B cell (primary cell): ENCODE data around the gene GPC3. TPM values are rescaled to one million over a fixed set of nuclear protein-coding genes. Genes with fewer than 3 reads are reported as not detected.
A peak's percentile ranks its signal among the peaks of the same experiment; 100 is the strongest.

Experiments used
- ATAC-seq: fragments of 200-7000 bp; cut with Tn5 transposase; one replicate; pipeline ENCODE4 v1.10.0; 2021; ENCODE audit warnings: low read depth, mild to moderate bottlenecking, moderate number of reproducible peaks, moderate library complexity
- CTCF ChIA-PET: fragments of 350-600 bp; sonication (Branson Sonifier 250); formaldehyde crosslinking; loops from one replicate; lab custom pipeline; 2021; ENCODE audit warnings: antibody characterized with exemption, inconsistent platforms; lab: Charles Lee
- POLR2A ChIA-PET: fragments of 350-600 bp; sonication (Branson Sonifier 250); formaldehyde crosslinking; loops from one replicate; lab custom pipeline; 2021; ENCODE audit warnings: antibody characterized with exemption; lab: Charles Lee
- DNase-seq: peaks from one replicate; pipeline ENCODE4 v3.0.0; 2013
- H2AFZ ChIP-seq: 2 replicates; pipeline ENCODE4 v1.6.1; 2012; ENCODE audit warnings: mild to moderate bottlenecking, low read depth, low read length; ENCODE audit not compliant: insufficient read depth, poor library complexity, severe bottlenecking
- H3K27ac ChIP-seq, 2 donors: 1 replicate in 1 of 2; 2 replicates in 1 of 2; pipeline ENCODE4 v1.5.1; 2012 to 2013; ENCODE audit warnings: low read length in 2 of 2, mild to moderate bottlenecking in 2 of 2, moderate library complexity in 1 of 2
- H3K27me3 ChIP-seq, 4 experiments: fragments of 200-600 bp in 1 of 4; sonication (generic) in 1 of 4; replicated peaks in 1 of 4; 1 replicate in 2 of 4; 2 replicates in 2 of 4; pipeline versions ENCODE4 v1.6.1 to v1.7.0; 2013 to 2016; ENCODE audit warnings: low read length in 3 of 4, mild to moderate bottlenecking in 2 of 4, mixed read lengths in 1 of 4, moderate library complexity in 1 of 4; ENCODE audit not compliant: insufficient read depth in 4 of 4, control insufficient read depth in 3 of 4; ENCODE audit errors: control extremely low read depth in 1 of 4
- H3K36me3 ChIP-seq, 2 experiments: replicated peaks in 1 of 2; 1 replicate in 1 of 2; 2 replicates in 1 of 2; pipeline versions ENCODE4 v1.6.1 to v1.7.1; 2013; ENCODE audit warnings: low read length in 1 of 2; ENCODE audit not compliant: insufficient read depth in 2 of 2, control insufficient read depth in 1 of 2; ENCODE audit errors: control extremely low read depth in 1 of 2, extremely low read depth in 1 of 2
- H3K4me1 ChIP-seq, 2 donors: fragments of 200-600 bp in 1 of 2; sonication (generic) in 1 of 2; 1 replicate in 1 of 2; 2 replicates in 1 of 2; pipeline versions ENCODE4 v1.5.1 to v1.6.1; 2013 to 2017; ENCODE audit warnings: low read length in 2 of 2; ENCODE audit not compliant: control insufficient read depth in 2 of 2, insufficient read depth in 2 of 2
- H3K4me2 ChIP-seq: replicated peaks from 2 replicates; pipeline ENCODE3; 2012; ENCODE audit warnings: mild to moderate bottlenecking, low read depth, low read length; ENCODE audit not compliant: poor library complexity, severe bottlenecking
- H3K4me3 ChIP-seq, 5 experiments: fragments of 200-600 bp in 1 of 5; sonication (generic) in 1 of 5; 1 replicate in 3 of 5; 2 replicates in 2 of 5; pipeline versions ENCODE4 v1.5.1 to v1.7.0; 2011 to 2016; ENCODE audit warnings: low read length in 4 of 5, mild to moderate bottlenecking in 4 of 5, low read depth in 2 of 5, control low read depth in 1 of 5, moderate library complexity in 1 of 5; ENCODE audit not compliant: insufficient read depth in 1 of 5; ENCODE audit errors: control extremely low read depth in 1 of 5, extremely low read depth in 1 of 5
- H3K79me2 ChIP-seq: fragments of 200-600 bp; sonication (generic); one replicate; pipeline ENCODE4 v1.6.0; 2016; ENCODE audit warnings: low read length; ENCODE audit not compliant: control insufficient read depth, insufficient read depth
- H3K9ac ChIP-seq: fragments of 200-600 bp; sonication (generic); 2 replicates; pipeline ENCODE4 v1.6.1; 2017; ENCODE audit warnings: mild to moderate bottlenecking, low read length, moderate library complexity
- H3K9me3 ChIP-seq, 3 donors: one replicate each; pipeline versions ENCODE4 v1.6.1 to v1.7.1; 2013; ENCODE audit warnings: low read length in 2 of 3; ENCODE audit not compliant: control insufficient read depth in 2 of 3, insufficient read depth in 1 of 3; ENCODE audit errors: control extremely low read depth in 1 of 3
- H4K20me1 ChIP-seq: 2 replicates; pipeline ENCODE4 v1.6.0; 2012; ENCODE audit warnings: mild to moderate bottlenecking, low read length; ENCODE audit not compliant: insufficient read depth, control insufficient read depth, poor library complexity, severe bottlenecking
- H3K27ac Mint-ChIP-seq: one replicate; pipeline ENCODE4 v1.8.0; 2021; ENCODE audit warnings: mixed read lengths
- H3K27me3 Mint-ChIP-seq: one replicate; pipeline ENCODE4 v1.8.0; 2021; ENCODE audit warnings: mixed read lengths
- H3K4me1 Mint-ChIP-seq: one replicate; pipeline ENCODE4 v1.8.0; 2021; ENCODE audit warnings: mixed read lengths
- H3K4me3 Mint-ChIP-seq: one replicate; pipeline ENCODE4 v1.8.0; 2021; ENCODE audit warnings: mixed read lengths
- H3K9me3 Mint-ChIP-seq: one replicate; pipeline ENCODE4 v1.8.0; 2022; ENCODE audit warnings: mixed read lengths; ENCODE audit not compliant: insufficient read depth
- EZH2 ChIP-seq: IDR thresholded peaks from 2 replicates; pipeline ENCODE4 v1.6.1; 2012; ENCODE audit warnings: borderline replicate concordance, low read depth, mild to moderate bottlenecking, moderate library complexity, low read length; ENCODE audit not compliant: insufficient read depth, poor library complexity, severe bottlenecking
- WGBS: methylation state at CpG from one replicate; pipeline ENCODE4 v1.1.5; 2013; ENCODE audit warnings: missing lambda C conversion rate; ENCODE audit not compliant: insufficient coverage; 5-methylcytosine and 5-hydroxymethylcytosine counted together
- intact Hi-C: fragments of 100-400 bp; cut with micrococcal nuclease; formaldehyde crosslinking; loops from one replicate; pipeline ENCODE4 v1.10.0; 2022
- polyA plus RNA-seq: library from polyadenylated mRNA; depleted of rRNA; stranded (reverse); fragments of >200 nt; gene quantifications from 2 replicates; pipeline ENCODE4 v1.2.3, GENCODE V29; 2012
- total RNA-seq, 2 donors: library from RNA; stranded (reverse); fragments of 120-200 nt in 1 of 2; gene quantifications; 1 replicate in 1 of 2; 2 replicates in 1 of 2; pipeline versions ENCODE4 v1.2.3 to v1.2.4, GENCODE V29; 2013 to 2022
- TF ChIP-seq, protein P1 (sequence below): fragments of 200-600 bp; IDR thresholded peaks from one replicate; pipeline ENCODE4 v1.8.0; 2022; ENCODE audit warnings: antibody characterized with exemption, mild to moderate bottlenecking

Gene GPC3
- total and polyA plus RNA-seq, 2 donors (not counting 1 experiment from before 2014, with no cell fraction given), result not detected

DNA sequence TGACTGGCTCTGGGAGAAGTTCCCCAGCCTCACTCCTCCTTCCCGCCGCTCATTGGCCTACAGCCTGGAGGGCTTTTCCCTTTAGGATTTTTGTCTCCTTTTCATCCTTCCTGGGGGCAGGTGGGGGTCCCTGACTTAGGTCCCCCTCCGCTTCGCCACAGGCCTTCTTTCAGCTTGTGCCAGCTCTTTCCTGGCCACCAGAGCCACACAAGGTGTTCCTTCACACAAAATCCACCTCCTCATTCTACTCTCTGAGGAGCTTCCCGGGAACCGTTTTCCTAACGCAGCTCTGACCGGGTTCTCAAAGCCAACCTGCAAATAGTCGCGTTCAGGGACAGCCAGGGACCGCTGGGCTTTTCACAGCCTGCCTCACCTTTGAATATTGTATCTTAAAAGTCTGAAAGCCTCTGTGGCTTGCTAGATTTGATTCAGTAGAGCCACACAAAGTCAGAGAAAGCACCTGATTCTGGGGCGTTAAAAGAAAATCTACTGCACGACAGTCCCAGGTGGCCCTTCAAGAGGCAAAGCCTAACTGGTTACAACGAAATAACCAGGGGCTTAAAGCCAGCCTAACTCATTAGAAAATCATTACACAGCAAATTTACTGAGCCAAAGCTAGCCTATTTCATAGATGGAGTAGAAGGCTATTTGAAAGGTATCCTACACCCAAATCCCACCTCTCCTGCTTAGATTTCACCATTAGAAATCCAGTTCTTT is 731 bp upstream of the GPC3 start:
- peak; percentile 2 for DNase-seq

DNA sequence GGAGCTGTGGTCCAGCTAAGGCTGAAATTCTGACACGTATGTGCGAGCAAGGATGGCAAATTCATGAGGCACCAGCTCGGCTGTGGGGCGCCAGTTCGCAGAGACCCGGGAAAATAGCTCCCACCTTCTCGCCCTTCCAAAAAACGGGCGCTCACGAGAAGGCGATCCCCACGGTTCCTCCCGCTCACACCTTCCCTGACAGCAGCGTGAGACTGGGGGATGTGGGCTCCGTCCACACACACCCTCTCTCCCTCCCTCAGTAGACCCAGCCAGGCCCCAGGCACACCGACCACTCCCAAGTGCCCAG is 584 bp downstream of the GPC3 start:
- Histone ChIP-seq H3K36me3 (no peaks in the 10 kb centered on the region), H3K9me3 (peaks cover 0 to 4% (median 0%) of the 10 kb centered on the region in 3 donors), H2AFZ (no peak overlapping the region), H3K27me3 (peaks cover 0 to 29% (median 4%) of the 10 kb centered on the region in 4 experiments), H3K4me3 (no peak overlapping the region), H3K4me2 (peak overlapping the region; percentile 70), H3K4me1 (peaks cover 6 to 11% of the 10 kb centered on the region in 2 donors), H4K20me1 (no peaks in the 10 kb centered on the region), H3K27ac (no peak overlapping the region), H3K79me2 (no peaks in the 10 kb centered on the region), H3K9ac (no peak overlapping the region)
- no peak for ATAC-seq
- Mint-ChIP-seq H3K9me3 (no peaks in the 10 kb centered on the region), H3K4me3 (no peak overlapping the region), H3K27ac (no peak overlapping the region), H3K4me1 (no peaks in the 10 kb centered on the region), H3K27me3 (peaks cover 38% of the 10 kb centered on the region)
- intact Hi-C loops, result no loop called here
- ChIA-PET POLR2A (no interaction called here), CTCF (no interaction called here)
- WGBS, result 5% methylated on average over 10 of the region's 16 CpGs
- TF ChIP-seq, protein P1, sequence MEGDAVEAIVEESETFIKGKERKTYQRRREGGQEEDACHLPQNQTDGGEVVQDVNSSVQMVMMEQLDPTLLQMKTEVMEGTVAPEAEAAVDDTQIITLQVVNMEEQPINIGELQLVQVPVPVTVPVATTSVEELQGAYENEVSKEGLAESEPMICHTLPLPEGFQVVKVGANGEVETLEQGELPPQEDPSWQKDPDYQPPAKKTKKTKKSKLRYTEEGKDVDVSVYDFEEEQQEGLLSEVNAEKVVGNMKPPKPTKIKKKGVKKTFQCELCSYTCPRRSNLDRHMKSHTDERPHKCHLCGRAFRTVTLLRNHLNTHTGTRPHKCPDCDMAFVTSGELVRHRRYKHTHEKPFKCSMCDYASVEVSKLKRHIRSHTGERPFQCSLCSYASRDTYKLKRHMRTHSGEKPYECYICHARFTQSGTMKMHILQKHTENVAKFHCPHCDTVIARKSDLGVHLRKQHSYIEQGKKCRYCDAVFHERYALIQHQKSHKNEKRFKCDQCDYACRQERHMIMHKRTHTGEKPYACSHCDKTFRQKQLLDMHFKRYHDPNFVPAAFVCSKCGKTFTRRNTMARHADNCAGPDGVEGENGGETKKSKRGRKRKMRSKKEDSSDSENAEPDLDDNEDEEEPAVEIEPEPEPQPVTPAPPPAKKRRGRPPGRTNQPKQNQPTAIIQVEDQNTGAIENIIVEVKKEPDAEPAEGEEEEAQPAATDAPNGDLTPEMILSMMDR, result no peak
- TF ChIP-seq EZH2, result no peak
- no peak for DNase-seq

More for the DNA sequence above, 731 bp upstream of the GPC3 start:
- Histone ChIP-seq H3K4me1 (peaks cover 6 to 11% of the 10 kb centered on the region in 2 donors), H3K79me2 (no peaks in the 10 kb centered on the region), H3K27me3 (peaks cover 0 to 29% (median 4%) of the 10 kb centered on the region in 4 experiments), H3K4me3 (no peak overlapping the region), H3K9ac (no peak overlapping the region), H2AFZ (peak overlapping the region; percentile 33), H4K20me1 (no peaks in the 10 kb centered on the region), H3K36me3 (no peaks in the 10 kb centered on the region), H3K9me3 (peaks cover 0 to 4% (median 0%) of the 10 kb centered on the region in 3 donors), H3K4me2 (peak overlapping the region; percentile 70), H3K27ac (no peak overlapping the region)
- Mint-ChIP-seq H3K27ac (no peak overlapping the region), H3K4me3 (peak overlapping the region; percentile 59), H3K4me1 (no peaks in the 10 kb centered on the region), H3K27me3 (peaks cover 36% of the 10 kb centered on the region), H3K9me3 (no peaks in the 10 kb centered on the region)
- ChIA-PET POLR2A (no interaction called here), CTCF (interaction anchor here (0.6 kb wide), 1 partner anchor 194 kb away, joined by 3 read pairs; no protein-coding TSS in a partner anchor)
- WGBS, result 0% methylated on average over 2 of the region's 14 CpGs
- intact Hi-C loops, result no loop called here
- no peak for ATAC-seq
- TF ChIP-seq, protein P1, result no peak
- no peak for TF ChIP-seq EZH2
